K562 (cell line): ENCODE measurements around the gene MEOX1. TPM values are rescaled to one million over a fixed set of nuclear protein-coding genes. Genes with fewer than 3 reads are reported as not detected.

ENCODE experiments used
- ATAC-seq: fragments of 200-7000 bp; cut with Tn5 transposase; 3 replicates; pipeline ENCODE4 v1.9.1; 2020; ENCODE audit warnings: moderate library complexity
- BruUV-seq: library from RNA; stranded (reverse); fragments of 400-500 nt; replicated peaks from 2 replicates; lab custom pipeline; 2021; lab: Mats Ljungman, UMichigan
- CTCF ChIA-PET: fragments of 300-600 bp; formaldehyde crosslinking; extraction: SDS; loops from one replicate; lab custom pipeline; 2021; ENCODE audit warnings: low intra/inter-chr PET ratio; lab: Yijun Ruan, JAX
- POLR2A ChIA-PET: fragments of 300-600, 350-650 bp; sonication (Branson Sonifier 250); formaldehyde crosslinking; extraction: SDS; loops from one replicate; lab custom pipeline; 2021; ENCODE audit warnings: antibody characterized with exemption, inconsistent platforms; lab: Yijun Ruan, JAX
- DNase-seq, 4 experiments: peaks; one replicate each; pipeline versions ENCODE4 v3.0.0 to v3.0.0-alpha.2; 2011 to 2018; ENCODE audit warnings: low spot score in 3 of 4, mixed read lengths in 3 of 4; ENCODE audit errors: extremely low read depth in 1 of 4
- FAIRE-seq: peaks from 2 replicates; lab custom pipeline; 2011; peaks lifted over from hg19 to GRCh38; lab: Jason Lieb, UNC
- H2AFZ ChIP-seq: 2 replicates; pipeline ENCODE4 v1.6.0; 2011; ENCODE audit warnings: low read depth, low read length, control low read depth, inconsistent platforms
- H3K27ac ChIP-seq: fragments of 200-600 bp; 3 replicates; pipeline ENCODE4 v1.8.0; 2011; ENCODE audit warnings: low read depth, mild to moderate bottlenecking, control low read depth, inconsistent platforms, low read length, moderate library complexity, mixed read lengths; ENCODE audit errors: extremely low read depth
- H3K27me3 ChIP-seq, 2 experiments: fragments of 300-600 bp in 1 of 2; 2 replicates in 1 of 2; 3 replicates in 1 of 2; pipeline versions ENCODE4 v1.6.0 to v1.8.0; 2011; ENCODE audit warnings: inconsistent platforms in 2 of 2, low read length in 2 of 2, mild to moderate bottlenecking in 1 of 2, mixed read lengths in 1 of 2, moderate library complexity in 1 of 2; ENCODE audit not compliant: control insufficient read depth in 2 of 2, insufficient read depth in 2 of 2
- H3K36me3 ChIP-seq: fragments of 300-600 bp; 3 replicates; pipeline ENCODE4 v1.8.0; 2011; ENCODE audit warnings: mild to moderate bottlenecking, low read length, inconsistent platforms; ENCODE audit not compliant: control insufficient read depth, insufficient read depth
- H3K4me1 ChIP-seq, 2 experiments: fragments of 200-600 bp in 1 of 2; replicated peaks in 1 of 2; 2 replicates in 1 of 2; 3 replicates in 1 of 2; pipeline versions ENCODE4 v1.5.1 to v1.8.0; 2011; ENCODE audit warnings: inconsistent platforms in 2 of 2, low read length in 2 of 2, mild to moderate bottlenecking in 1 of 2, mixed read lengths in 1 of 2, moderate library complexity in 1 of 2; ENCODE audit not compliant: control insufficient read depth in 2 of 2, insufficient read depth in 2 of 2
- H3K4me2 ChIP-seq: 2 replicates; pipeline ENCODE4 v1.6.1; 2011; ENCODE audit warnings: low read length, control low read depth, inconsistent platforms, mixed read lengths; ENCODE audit not compliant: insufficient read depth
- H3K4me3 ChIP-seq: fragments of 200-600 bp; sonication (generic), shearing (Covaris generic); 2 replicates; pipeline ENCODE4 v1.5.1; 2016; ENCODE audit warnings: control low read depth, inconsistent platforms
- H3K79me2 ChIP-seq: fragments of 200-600 bp; 3 replicates; pipeline ENCODE4 v1.8.0; 2011; ENCODE audit warnings: low read length, inconsistent platforms; ENCODE audit not compliant: control insufficient read depth, insufficient read depth
- H3K9ac ChIP-seq, 2 experiments: 2 replicates each; pipeline versions ENCODE4 v1.6.0 to v1.6.1; 2011; ENCODE audit warnings: low read depth in 2 of 2, low read length in 2 of 2, control low read depth in 1 of 2, inconsistent platforms in 1 of 2, mild to moderate bottlenecking in 1 of 2, mixed read lengths in 1 of 2; ENCODE audit not compliant: insufficient read depth in 1 of 2
- H3K9me1 ChIP-seq: one replicate; pipeline ENCODE4 v1.6.0; 2011; ENCODE audit warnings: inconsistent platforms, mild to moderate bottlenecking, low read length, moderate library complexity; ENCODE audit not compliant: control insufficient read depth, insufficient read depth
- H3K9me3 ChIP-seq: replicated peaks from 2 replicates; pipeline ENCODE4 v1.5.1; 2011; ENCODE audit warnings: low read depth, low read length, inconsistent platforms; ENCODE audit not compliant: control insufficient read depth, insufficient read depth
- H4K20me1 ChIP-seq: replicated peaks from 2 replicates; pipeline ENCODE4 v1.6.1; 2011; ENCODE audit warnings: low read length, inconsistent platforms, mixed read lengths; ENCODE audit not compliant: control insufficient read depth, insufficient read depth
- AFF4 ChIP-seq: sonication (generic); formaldehyde crosslinking; IDR thresholded peaks from 2 replicates; pipeline ENCODE4 v1.8.0; 2023; ENCODE audit warnings: mild to moderate bottlenecking, missing genetic modification reagents
- CEBPB ChIP-seq: fragments of 450-650 bp; IDR thresholded peaks from 2 replicates; pipeline ENCODE4 v1.6.1; 2016; ENCODE audit warnings: missing genetic modification characterization, missing compliant biosample characterization
- CEBPG ChIP-seq, 3 experiments: fragments of 200-800 bp in 1 of 3; sonication (Bioruptor generic) in 1 of 3; sonication (generic) in 1 of 3; formaldehyde crosslinking in 1 of 3; IDR thresholded peaks in 2 of 3; conservative IDR thresholded peaks in 1 of 3; 2 replicates each; pipeline versions ENCODE4 v1.6.1 to v1.8.0; 2016 to 2022; ENCODE audit warnings: missing compliant biosample characterization in 2 of 3, missing genetic modification characterization in 2 of 3, mild to moderate bottlenecking in 1 of 3, missing genetic modification reagents in 1 of 3
- GTF2A2 ChIP-seq: IDR thresholded peaks from 2 replicates; pipeline ENCODE4 v1.6.1; 2016; ENCODE audit warnings: mild to moderate bottlenecking, missing genetic modification characterization, missing compliant biosample characterization
- GTF2E2 ChIP-seq: fragments of 200-800 bp; sonication (Bioruptor generic); IDR thresholded peaks from 2 replicates; pipeline ENCODE4 v1.6.1; 2016; ENCODE audit warnings: missing genetic modification characterization, missing compliant biosample characterization
- WGBS: fragments of 100-300 bp; shearing (Covaris generic); methylation state at CpG from one replicate; pipeline ENCODE4 v1.1.6; 2016; ENCODE audit warnings: low coverage, mixed read lengths; ENCODE audit not compliant: insufficient coverage; ENCODE audit errors: missing lambda C conversion rate; 5-methylcytosine and 5-hydroxymethylcytosine counted together
- in situ Hi-C: fragments of 300-500 bp; cut with MboI; formaldehyde crosslinking; loops from 4 replicates; pipeline ENCODE4 v1.15.0; 2018; ENCODE audit warnings: inconsistent platforms, mixed read lengths
- intact Hi-C: fragments of 100-400 bp; cut with micrococcal nuclease; formaldehyde crosslinking; loops from 2 replicates; pipeline ENCODE4 v1.14.2; 2022
- polyA plus RNA-seq, 8 experiments: library from polyadenylated mRNA; depleted of rRNA in 4 of 8; stranded (reverse) in 5 of 8; unstranded in 3 of 8; fragments of >200 nt; fragmentation: Nextera tagmentation in 2 of 8; fragmentation: Illumina TruSeq in 1 of 8; extraction: Ambion mirVana in 2 of 8; extraction: Trizol in 1 of 8; gene quantifications; 2 replicates each; pipeline versions ENCODE4 v1.2.1 to v1.2.3, GENCODE V29; 2011 to 2014; ENCODE audit warnings: inconsistent platforms in 1 of 8, missing spikeins in 1 of 8
- total RNA-seq, 7 experiments: library from RNA; depleted of rRNA in 6 of 7; stranded (reverse); fragments of >200 nt in 6 of 7; fragmentation: Illumina TruSeq in 2 of 7; extraction: Trizol in 2 of 7; gene quantifications; 2 replicates each; pipeline versions ENCODE4 v1.2.1 to v1.2.3, GENCODE V29; 2011 to 2021; ENCODE audit warnings: low replicate concordance in 1 of 7

Gene MEOX1
- total and polyA plus RNA-seq, 9 of the 15 experiments (the other 6 are each of a cell fraction or from before 2014, with no cell fraction given): not detected

- H3K4me3 ChIP-seq: no peak overlapping the region
- no peaks in the 10 kb centered on the region for H3K79me2 ChIP-seq
- ATAC-seq (no peak), FAIRE-seq (no peak)
- under 1% methylated on average over 5 of the region's 5 CpGs for WGBS
- TF ChIP-seq AFF4 (CRISPR knock-in tag): no peak
- TF ChIP-seq GTF2E2: no peak
- no peak for TF ChIP-seq CEBPG (CRISPR knock-in tag; IDR thresholded peaks at IDR 0.05)
- TF ChIP-seq CEBPG (tag; conservative IDR thresholded peaks at IDR 0.05 in 1 of 2, IDR thresholded peaks at IDR 0.05 in 1 of 2): peak; percentile 58 to 61; a peak in 3 of 4 replicates
- no peak for TF ChIP-seq GTF2A2 (tag)
- TF ChIP-seq CEBPB (tag): peak; percentile 80
- TF ChIP-seq, all 486 proteins: peak for 2
- BruUV-seq: no TSS peak
- CTCF ChIA-PET: no interaction called here
- DNase-seq: no peak
- POLR2A ChIA-PET: interaction anchor here (1.0 kb wide), 2 partner anchors 10 to 81 kb away, joined by 3 to 5 read pairs; no protein-coding TSS in a partner anchor
- H3K36me3 ChIP-seq: no peaks in the 10 kb centered on the region
- in situ Hi-C loops: no loop called here
- no peak overlapping the region for H3K27ac ChIP-seq
- H3K4me1 ChIP-seq: peaks cover 0 to 6% of the 10 kb centered on the region in 2 experiments; a peak in 3 of 5 replicates
- intact Hi-C loops: no loop called here
- no peaks in the 10 kb centered on the region for H3K9me1 ChIP-seq
- peaks cover 10% of the 10 kb centered on the region; the same call in 1 of the 2 replicates for H4K20me1 ChIP-seq
- peaks cover 32 to 62% of the 10 kb centered on the region in 2 experiments for H3K27me3 ChIP-seq
- no peak overlapping the region for H3K4me2 ChIP-seq
- H2AFZ ChIP-seq: no peak overlapping the region
- no peak overlapping the region for H3K9ac ChIP-seq
- no peaks in the 10 kb centered on the region for H3K9me3 ChIP-seq
Observed at GRCh38 chr17:43655693-43656255, 5.9 kb downstream of the MEOX1 start.
